Testis (tissue), 3 donors: ENCODE measurements around the gene CNTN5. TPM values are rescaled to one million over a fixed set of nuclear protein-coding genes. Genes with fewer than 3 reads are reported as not detected.

ENCODE experiments used
- DNase-seq: peaks from one replicate; pipeline ENCODE4 v3.0.0-alpha.2; 2019
- H3K27ac ChIP-seq, 2 donors: fragments of 200-600 bp; sonication (generic); one replicate each; pipeline ENCODE4 v1.5.1; 2019
- H3K27me3 ChIP-seq: fragments of 200-600 bp; sonication (generic); one replicate; pipeline ENCODE4 v1.5.1; 2019
- H3K36me3 ChIP-seq: fragments of 200-600 bp; sonication (generic); one replicate; pipeline ENCODE4 v1.5.1; 2017; ENCODE audit warnings: low read depth; ENCODE audit errors: missing control alignments
- H3K4me1 ChIP-seq: fragments of 200-600 bp; sonication (generic); one replicate; pipeline ENCODE4 v1.5.1; 2019
- H3K4me3 ChIP-seq, 2 donors: fragments of 200-600 bp; sonication (generic); one replicate each; pipeline ENCODE4 v1.5.1; 2017 to 2019
- H3K9me3 ChIP-seq: fragments of 200-600 bp; sonication (generic); one replicate; pipeline ENCODE4 v1.5.1; 2017
- CTCF ChIP-seq, 3 experiments: fragments of 450-650 bp in 2 of 3; fragments of 200-600 bp in 1 of 3; sonication (generic) in 1 of 3; IDR thresholded peaks; one replicate each; pipeline ENCODE4 v1.5.1; 2016 to 2019; ENCODE audit warnings: antibody characterized with exemption in 3 of 3, mild to moderate bottlenecking in 2 of 3, moderate library complexity in 1 of 3
- POLR2A ChIP-seq: fragments of 450-650 bp; IDR thresholded peaks from one replicate; pipeline ENCODE4 v1.6.1; 2017; ENCODE audit warnings: antibody characterized with exemption, mild to moderate bottlenecking, moderate library complexity
- WGBS, 2 donors: methylation state at CpG; one replicate each; pipeline ENCODE4 v1.1.5; 2018; 5-methylcytosine and 5-hydroxymethylcytosine counted together
- intact Hi-C: fragments of 100-400 bp; cut with DNase I; formaldehyde crosslinking; loops from one replicate; pipeline ENCODE4 v1.15.1; 2023; ENCODE audit warnings: low total_unique reads
- polyA plus RNA-seq: library from polyadenylated mRNA; stranded (reverse); fragments of 350-450 nt; fragmentation: Illumina TruSeq; extraction: RNeasy Lipid Tissue Mini Kit (QIAGEN cat#74804); gene quantifications from one replicate; pipeline ENCODE4 v1.2.3, GENCODE V29; 2014; ENCODE audit warnings: low read depth, low replicate concordance; ENCODE audit not compliant: insufficient read depth
- total RNA-seq, 2 donors: library from RNA; depleted of rRNA; stranded (reverse); fragments of >200 nt; gene quantifications; one replicate each; pipeline ENCODE4 v1.2.3, GENCODE V29; 2016

CNTN5 gene
- total and polyA plus RNA-seq, 3 donors from 2014 or later = 0.55 to 0.99 (median 0.78) TPM

GRCh38 chr11:99406345-99406744, 385.6 kb downstream of the CNTN5 start:
- Histone ChIP-seq H3K4me3 (no peak overlapping the region), H3K27me3 (no peaks in the 10 kb centered on the region), H3K9me3 (no peaks in the 10 kb centered on the region), H3K36me3 (no peaks in the 10 kb centered on the region), H3K4me1 (no peaks in the 10 kb centered on the region), H3K27ac (no peak overlapping the region)
- WGBS, 2 donors = 91 to 92% methylated on average over 2 of the region's 2 CpGs
- no peak for DNase-seq
- intact Hi-C loops = no loop called here
- TF ChIP-seq POLR2A (no peak), CTCF (IDR thresholded peaks at IDR 0.05) (no peak)

GRCh38 chr11:99410636-99411035, 389.9 kb downstream of the CNTN5 start:
- WGBS, 2 donors = 84 to 87% methylated on average over 3 of the region's 3 CpGs
- H3K36me3 ChIP-seq = no peaks in the 10 kb centered on the region
- DNase-seq = no peak
- no peak overlapping the region for H3K4me3 ChIP-seq
- no peaks in the 10 kb centered on the region for H3K27me3 ChIP-seq
- H3K27ac ChIP-seq = no peak overlapping the region
- no peaks in the 10 kb centered on the region for H3K4me1 ChIP-seq
- H3K9me3 ChIP-seq = no peaks in the 10 kb centered on the region
- TF ChIP-seq POLR2A (no peak), CTCF (IDR thresholded peaks at IDR 0.05) (no peak)
- intact Hi-C loops = no loop called here

DNA sequence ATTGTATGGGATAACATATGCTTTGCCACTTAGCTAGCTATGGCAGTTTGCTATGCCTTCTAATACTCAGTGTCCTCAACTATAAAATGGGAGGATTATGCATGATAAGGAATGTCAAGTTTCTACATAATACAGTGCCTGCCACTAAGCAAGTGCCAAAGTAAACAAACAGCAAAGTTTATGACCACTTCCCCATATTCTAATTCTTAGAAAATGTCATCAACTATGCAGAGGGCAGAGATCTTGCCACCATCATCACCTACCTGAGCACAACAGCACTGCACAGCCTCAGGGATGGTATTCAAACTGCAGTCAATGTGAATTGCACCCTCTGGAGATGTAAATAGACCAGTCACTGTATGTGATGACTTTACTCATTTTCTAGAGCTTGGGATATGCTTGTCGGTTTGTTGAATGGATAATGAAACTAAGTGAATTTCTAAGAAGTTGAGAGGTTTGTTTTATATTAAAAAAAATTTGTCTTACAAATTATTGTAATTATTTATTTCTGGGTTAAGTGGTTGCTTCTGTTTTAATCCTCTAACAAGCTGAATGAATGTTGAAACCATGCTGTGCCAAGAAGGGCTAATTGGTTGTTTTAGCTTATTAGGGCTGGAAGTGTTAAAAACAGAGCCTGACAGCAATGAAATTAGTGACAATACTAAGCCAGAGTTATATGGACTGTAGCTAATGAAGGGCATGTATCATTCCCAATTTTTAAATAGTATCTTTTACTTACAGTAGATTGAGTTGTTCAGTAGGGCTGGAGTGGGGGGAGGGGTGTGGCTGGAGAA, 398.4 kb downstream of the CNTN5 start:
- H3K4me3 ChIP-seq = no peak overlapping the region
- intact Hi-C loops = no loop called here
- TF ChIP-seq CTCF (IDR thresholded peaks at IDR 0.05) = no peak
- TF ChIP-seq POLR2A = no peak
- no peak overlapping the region for H3K27ac ChIP-seq
- WGBS, 2 donors = 43 to 71% methylated on average over 1 of the region's 1 CpG
- no peaks in the 10 kb centered on the region for H3K36me3 ChIP-seq
- DNase-seq = no peak
- H3K27me3 ChIP-seq = no peaks in the 10 kb centered on the region
- no peaks in the 10 kb centered on the region for H3K4me1 ChIP-seq
- no peaks in the 10 kb centered on the region for H3K9me3 ChIP-seq

- no peaks in the 10 kb centered on the region for H3K36me3 ChIP-seq
- no peaks in the 10 kb centered on the region for H3K27me3 ChIP-seq
- no peaks in the 10 kb centered on the region for H3K4me1 ChIP-seq
- no peak overlapping the region for H3K27ac ChIP-seq
- H3K9me3 ChIP-seq = no peaks in the 10 kb centered on the region
- TF ChIP-seq CTCF (IDR thresholded peaks at IDR 0.05) (no peak), POLR2A (no peak)
- 78 to 81% methylated on average over 4 of the region's 4 CpGs for whole genome bisulfite sequencing, 2 donors
- H3K4me3 ChIP-seq = no peak overlapping the region
- DNase-seq = no peak
- intact Hi-C loops = no loop called here
Observed at GRCh38 chr11:99419991-99420390, 399.2 kb downstream of the CNTN5 start.
